ENCODE measurements around the gene BCL11A. TPM values are rescaled to one million over a fixed set of nuclear protein-coding genes. Genes with fewer than 3 reads are reported as not detected.

BCL11A gene
- total and polyA plus RNA-seq, 2 experiments from 2014 or later, result 57.5 to 77.6 TPM

DNA sequence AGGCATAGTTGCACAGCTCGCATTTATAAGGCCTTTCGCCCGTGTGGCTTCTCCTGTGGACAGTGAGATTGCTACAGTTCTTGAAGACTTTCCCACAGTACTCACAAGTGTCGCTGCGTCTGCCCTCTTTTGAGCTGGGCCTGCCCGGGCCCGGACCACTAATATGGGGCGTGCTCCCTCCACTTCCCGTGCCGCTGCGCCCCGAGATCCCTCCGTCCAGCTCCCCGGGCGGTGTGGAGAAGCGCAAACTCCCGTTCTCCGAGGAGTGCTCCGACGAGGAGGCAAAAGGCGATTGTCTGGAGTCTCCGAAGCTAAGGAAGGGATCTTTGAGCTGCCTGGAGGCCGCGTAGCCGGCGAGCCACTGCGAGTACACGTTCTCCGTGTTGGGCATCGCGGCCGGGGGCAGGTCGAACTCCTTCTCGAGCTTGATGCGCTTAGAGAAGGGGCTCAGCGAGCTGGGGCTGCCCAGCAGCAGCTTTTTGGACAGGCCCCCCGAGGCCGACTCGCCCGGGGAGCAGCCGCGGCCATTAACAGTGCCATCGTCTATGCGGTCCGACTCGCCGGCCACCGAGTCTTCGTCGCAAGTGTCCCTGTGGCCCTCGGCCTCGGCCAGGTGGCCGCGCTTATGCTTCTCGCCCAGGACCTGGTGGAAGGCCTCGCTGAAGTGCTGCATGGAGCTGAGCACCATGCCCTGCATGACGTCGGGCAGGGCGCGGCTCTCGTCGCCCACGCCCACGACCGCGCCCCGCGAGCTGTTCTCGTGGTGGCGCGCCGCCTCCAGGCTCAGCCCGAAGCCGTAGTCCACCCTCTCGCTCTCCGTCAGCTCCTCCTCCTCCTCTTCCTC lies 92.7 kb downstream of the BCL11A start:
- ATAC-seq, result no peak; the same call in 2 of the 3 replicates
- H3K27me3 ChIP-seq (ENCODE audit: insufficient read depth), result no peaks in the 10 kb centered on the region
- H3K9me2 ChIP-seq (ENCODE audit: insufficient read depth), result no peaks in the 10 kb centered on the region
- 0 out of 2 replicates have a peak, but pooled peaks cover 6% of the 10 kb centered on the region for H4K20me1 ChIP-seq (replicated peaks; ENCODE audit: insufficient read depth)
- DNase-seq (ENCODE audit: low spot score), result no peak
- no peaks in the 10 kb centered on the region for H3K36me3 ChIP-seq (ENCODE audit: insufficient read depth)
- peaks cover 13% of the 10 kb centered on the region for H3K4me1 ChIP-seq (ENCODE audit: insufficient read depth)
- no peak overlapping the region for H3K4me3 Mint-ChIP-seq
- H3K27ac ChIP-seq (ENCODE audit: low read depth), result no peak overlapping the region
- H3K36me3 Mint-ChIP-seq (ENCODE audit: low read depth), result peaks cover 29% of the 10 kb centered on the region
- no peaks in the 10 kb centered on the region for H3K9me3 Mint-ChIP-seq
- H3F3A ChIP-seq (replicated peaks; ENCODE audit: low read depth), result no peaks in the 10 kb centered on the region
- no peak overlapping the region for H3K4me3 ChIP-seq
- peaks cover 4% of the 10 kb centered on the region for H3K27me3 Mint-ChIP-seq (ENCODE audit: insufficient read depth, low read depth, poor library complexity)
- no peak overlapping the region for H2AFZ ChIP-seq
- no peak overlapping the region; the same call in 1 of the 2 replicates for H3K27ac Mint-ChIP-seq
- TF ChIP-seq, protein P1, sequence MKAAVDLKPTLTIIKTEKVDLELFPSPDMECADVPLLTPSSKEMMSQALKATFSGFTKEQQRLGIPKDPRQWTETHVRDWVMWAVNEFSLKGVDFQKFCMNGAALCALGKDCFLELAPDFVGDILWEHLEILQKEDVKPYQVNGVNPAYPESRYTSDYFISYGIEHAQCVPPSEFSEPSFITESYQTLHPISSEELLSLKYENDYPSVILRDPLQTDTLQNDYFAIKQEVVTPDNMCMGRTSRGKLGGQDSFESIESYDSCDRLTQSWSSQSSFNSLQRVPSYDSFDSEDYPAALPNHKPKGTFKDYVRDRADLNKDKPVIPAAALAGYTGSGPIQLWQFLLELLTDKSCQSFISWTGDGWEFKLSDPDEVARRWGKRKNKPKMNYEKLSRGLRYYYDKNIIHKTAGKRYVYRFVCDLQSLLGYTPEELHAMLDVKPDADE (IDR thresholded peaks at IDR 0.05), result no peak
- TF ChIP-seq, protein P2, sequence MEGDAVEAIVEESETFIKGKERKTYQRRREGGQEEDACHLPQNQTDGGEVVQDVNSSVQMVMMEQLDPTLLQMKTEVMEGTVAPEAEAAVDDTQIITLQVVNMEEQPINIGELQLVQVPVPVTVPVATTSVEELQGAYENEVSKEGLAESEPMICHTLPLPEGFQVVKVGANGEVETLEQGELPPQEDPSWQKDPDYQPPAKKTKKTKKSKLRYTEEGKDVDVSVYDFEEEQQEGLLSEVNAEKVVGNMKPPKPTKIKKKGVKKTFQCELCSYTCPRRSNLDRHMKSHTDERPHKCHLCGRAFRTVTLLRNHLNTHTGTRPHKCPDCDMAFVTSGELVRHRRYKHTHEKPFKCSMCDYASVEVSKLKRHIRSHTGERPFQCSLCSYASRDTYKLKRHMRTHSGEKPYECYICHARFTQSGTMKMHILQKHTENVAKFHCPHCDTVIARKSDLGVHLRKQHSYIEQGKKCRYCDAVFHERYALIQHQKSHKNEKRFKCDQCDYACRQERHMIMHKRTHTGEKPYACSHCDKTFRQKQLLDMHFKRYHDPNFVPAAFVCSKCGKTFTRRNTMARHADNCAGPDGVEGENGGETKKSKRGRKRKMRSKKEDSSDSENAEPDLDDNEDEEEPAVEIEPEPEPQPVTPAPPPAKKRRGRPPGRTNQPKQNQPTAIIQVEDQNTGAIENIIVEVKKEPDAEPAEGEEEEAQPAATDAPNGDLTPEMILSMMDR (conservative IDR thresholded peaks at IDR 0.05; ENCODE audit: low read depth in 2 of 2), result no peak
- TF ChIP-seq EZH2phosphoT487 (IDR thresholded peaks at IDR 0.05; ENCODE audit: unreplicated experiment), result no peak
- TF ChIP-seq ZNF331 (CRISPR knock-in tag; IDR thresholded peaks at IDR 0.05; ENCODE audit: low read depth), result no peak
- TF ChIP-seq POLR2AphosphoS5 (IDR thresholded peaks at IDR 0.05; ENCODE audit: low read depth), result no peak
- H3K4me1 Mint-ChIP-seq, result peaks cover 31% of the 10 kb centered on the region
- no peak overlapping the region for H3K4me2 ChIP-seq
- peaks cover 59% of the 10 kb centered on the region for H3K79me2 ChIP-seq (replicated peaks; ENCODE audit: insufficient read depth)

DNA sequence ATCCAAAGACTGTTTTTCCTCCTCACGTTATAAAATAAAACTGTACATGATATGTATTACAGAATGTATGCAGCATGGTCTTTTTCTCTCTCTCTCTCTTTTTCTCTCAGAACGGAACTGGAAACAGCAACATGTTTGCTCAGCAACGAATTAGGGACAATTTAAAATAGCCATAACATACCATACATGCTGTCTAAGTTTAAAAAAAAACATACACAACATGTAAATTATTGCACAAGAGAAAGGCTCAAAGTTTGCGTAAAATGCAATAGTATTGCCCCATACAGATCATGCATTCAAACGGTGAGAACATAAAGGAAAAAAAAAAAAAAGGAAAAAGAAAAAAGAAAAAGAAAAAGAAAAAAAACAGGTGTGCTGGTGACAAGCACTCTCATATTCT lies 93.6 kb downstream of the BCL11A start:
- peaks cover 29% of the 10 kb centered on the region for H3K36me3 Mint-ChIP-seq (ENCODE audit: low read depth)
- H3K36me3 ChIP-seq (ENCODE audit: insufficient read depth), result no peaks in the 10 kb centered on the region
- no peaks in the 10 kb centered on the region for H3F3A ChIP-seq (replicated peaks; ENCODE audit: low read depth)
- H3K4me3 Mint-ChIP-seq, result no peak overlapping the region
- H4K20me1 ChIP-seq (replicated peaks; ENCODE audit: insufficient read depth), result 0 out of 2 replicates have a peak, but pooled peaks cover 6% of the 10 kb centered on the region
- no peaks in the 10 kb centered on the region for H3K27me3 ChIP-seq (ENCODE audit: insufficient read depth)
- H3K4me2 ChIP-seq, result no peak overlapping the region
- no peak overlapping the region for H3K4me3 ChIP-seq
- no peaks in the 10 kb centered on the region for H3K9me2 ChIP-seq (ENCODE audit: insufficient read depth)
- H2AFZ ChIP-seq, result no peak overlapping the region
- no peak overlapping the region for H3K27ac Mint-ChIP-seq
- H3K9me3 Mint-ChIP-seq, result no peaks in the 10 kb centered on the region
- ATAC-seq (no peak), DNase-seq (ENCODE audit: low spot score) (no peak)
- peaks cover 32% of the 10 kb centered on the region for H3K4me1 Mint-ChIP-seq
- H3K79me2 ChIP-seq (replicated peaks; ENCODE audit: insufficient read depth), result peaks cover 49% of the 10 kb centered on the region
- peaks cover 13% of the 10 kb centered on the region for H3K4me1 ChIP-seq (ENCODE audit: insufficient read depth)
- no peak overlapping the region for H3K27ac ChIP-seq (ENCODE audit: low read depth)
- peaks cover 5% of the 10 kb centered on the region for H3K27me3 Mint-ChIP-seq (ENCODE audit: insufficient read depth, low read depth, poor library complexity)
- TF ChIP-seq STAT1 (IDR thresholded peaks at IDR 0.05; ENCODE audit: unreplicated experiment) (no peak), ZNF114 (CRISPR knock-in tag; IDR thresholded peaks at IDR 0.05) (no peak)
- TF ChIP-seq, protein P2 (conservative IDR thresholded peaks at IDR 0.05; ENCODE audit: low read depth in 2 of 2), result no peak
- TF ChIP-seq, protein P3, sequence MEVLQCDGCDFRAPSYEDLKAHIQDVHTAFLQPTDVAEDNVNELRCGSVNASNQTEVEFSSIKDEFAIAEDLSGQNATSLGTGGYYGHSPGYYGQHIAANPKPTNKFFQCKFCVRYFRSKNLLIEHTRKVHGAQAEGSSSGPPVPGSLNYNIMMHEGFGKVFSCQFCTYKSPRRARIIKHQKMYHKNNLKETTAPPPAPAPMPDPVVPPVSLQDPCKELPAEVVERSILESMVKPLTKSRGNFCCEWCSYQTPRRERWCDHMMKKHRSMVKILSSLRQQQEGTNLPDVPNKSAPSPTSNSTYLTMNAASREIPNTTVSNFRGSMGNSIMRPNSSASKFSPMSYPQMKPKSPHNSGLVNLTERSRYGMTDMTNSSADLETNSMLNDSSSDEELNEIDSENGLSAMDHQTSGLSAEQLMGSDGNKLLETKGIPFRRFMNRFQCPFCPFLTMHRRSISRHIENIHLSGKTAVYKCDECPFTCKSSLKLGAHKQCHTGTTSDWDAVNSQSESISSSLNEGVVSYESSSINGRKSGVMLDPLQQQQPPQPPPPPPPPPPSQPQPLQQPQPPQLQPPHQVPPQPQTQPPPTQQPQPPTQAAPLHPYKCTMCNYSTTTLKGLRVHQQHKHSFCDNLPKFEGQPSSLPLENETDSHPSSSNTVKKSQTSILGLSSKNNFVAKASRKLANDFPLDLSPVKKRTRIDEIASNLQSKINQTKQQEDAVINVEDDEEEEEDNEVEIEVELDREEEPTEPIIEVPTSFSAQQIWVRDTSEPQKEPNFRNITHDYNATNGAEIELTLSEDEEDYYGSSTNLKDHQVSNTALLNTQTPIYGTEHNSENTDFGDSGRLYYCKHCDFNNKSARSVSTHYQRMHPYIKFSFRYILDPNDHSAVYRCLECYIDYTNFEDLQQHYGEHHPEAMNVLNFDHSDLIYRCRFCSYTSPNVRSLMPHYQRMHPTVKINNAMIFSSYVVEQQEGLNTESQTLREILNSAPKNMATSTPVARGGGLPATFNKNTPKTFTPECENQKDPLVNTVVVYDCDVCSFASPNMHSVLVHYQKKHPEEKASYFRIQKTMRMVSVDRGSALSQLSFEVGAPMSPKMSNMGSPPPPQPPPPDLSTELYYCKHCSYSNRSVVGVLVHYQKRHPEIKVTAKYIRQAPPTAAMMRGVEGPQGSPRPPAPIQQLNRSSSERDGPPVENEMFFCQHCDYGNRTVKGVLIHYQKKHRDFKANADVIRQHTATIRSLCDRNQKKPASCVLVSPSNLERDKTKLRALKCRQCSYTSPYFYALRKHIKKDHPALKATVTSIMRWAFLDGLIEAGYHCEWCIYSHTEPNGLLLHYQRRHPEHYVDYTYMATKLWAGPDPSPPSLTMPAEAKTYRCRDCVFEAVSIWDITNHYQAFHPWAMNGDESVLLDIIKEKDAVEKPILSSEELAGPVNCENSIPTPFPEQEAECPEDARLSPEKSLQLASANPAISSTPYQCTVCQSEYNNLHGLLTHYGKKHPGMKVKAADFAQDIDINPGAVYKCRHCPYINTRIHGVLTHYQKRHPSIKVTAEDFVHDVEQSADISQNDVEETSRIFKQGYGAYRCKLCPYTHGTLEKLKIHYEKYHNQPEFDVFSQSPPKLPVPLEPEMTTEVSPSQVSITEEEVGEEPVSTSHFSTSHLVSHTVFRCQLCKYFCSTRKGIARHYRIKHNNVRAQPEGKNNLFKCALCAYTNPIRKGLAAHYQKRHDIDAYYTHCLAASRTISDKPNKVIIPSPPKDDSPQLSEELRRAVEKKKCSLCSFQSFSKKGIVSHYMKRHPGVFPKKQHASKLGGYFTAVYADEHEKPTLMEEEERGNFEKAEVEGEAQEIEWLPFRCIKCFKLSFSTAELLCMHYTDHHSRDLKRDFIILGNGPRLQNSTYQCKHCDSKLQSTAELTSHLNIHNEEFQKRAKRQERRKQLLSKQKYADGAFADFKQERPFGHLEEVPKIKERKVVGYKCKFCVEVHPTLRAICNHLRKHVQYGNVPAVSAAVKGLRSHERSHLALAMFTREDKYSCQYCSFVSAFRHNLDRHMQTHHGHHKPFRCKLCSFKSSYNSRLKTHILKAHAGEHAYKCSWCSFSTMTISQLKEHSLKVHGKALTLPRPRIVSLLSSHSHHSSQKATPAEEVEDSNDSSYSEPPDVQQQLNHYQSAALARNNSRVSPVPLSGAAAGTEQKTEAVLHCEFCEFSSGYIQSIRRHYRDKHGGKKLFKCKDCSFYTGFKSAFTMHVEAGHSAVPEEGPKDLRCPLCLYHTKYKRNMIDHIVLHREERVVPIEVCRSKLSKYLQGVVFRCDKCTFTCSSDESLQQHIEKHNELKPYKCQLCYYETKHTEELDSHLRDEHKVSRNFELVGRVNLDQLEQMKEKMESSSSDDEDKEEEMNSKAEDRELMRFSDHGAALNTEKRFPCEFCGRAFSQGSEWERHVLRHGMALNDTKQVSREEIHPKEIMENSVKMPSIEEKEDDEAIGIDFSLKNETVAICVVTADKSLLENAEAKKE (CRISPR knock-in tag; IDR thresholded peaks at IDR 0.05), result no peak

Data from GM23338 (cell line).